KMS-11 (cell line): ENCODE measurements around the gene ARHGAP35.
"Not testable (repeated sequence)": the region's sequence is repeated elsewhere in the genome, so short reads cannot be mapped to it uniquely, and the experiment has no call there.

Experiments used
- H2AFZ ChIP-seq: fragments of 200-600 bp; sonication (generic); 2 replicates; pipeline ENCODE4 v1.6.1; 2016; ENCODE audit warnings: antibody characterized with exemption, mixed run types, low read depth
- H3K27ac ChIP-seq: fragments of 200-600 bp; sonication (generic); 2 replicates; pipeline ENCODE4 v1.6.1; 2016; ENCODE audit warnings: mild to moderate bottlenecking, mixed run types
- H3K27me3 ChIP-seq: fragments of 200-600 bp; sonication (generic); 2 replicates; pipeline ENCODE4 v1.6.1; 2017; ENCODE audit warnings: mild to moderate bottlenecking, low read depth, mixed run types, moderate library complexity; ENCODE audit not compliant: insufficient read depth
- H3K36me3 ChIP-seq: fragments of 200-600 bp; sonication (generic); 2 replicates; pipeline ENCODE4 v1.6.1; 2017; ENCODE audit warnings: mild to moderate bottlenecking, mixed run types; ENCODE audit not compliant: insufficient read depth
- H3K4me1 ChIP-seq: fragments of 200-600 bp; sonication (generic); 2 replicates; pipeline ENCODE4 v1.6.1; 2016; ENCODE audit warnings: mild to moderate bottlenecking, low read depth, mixed run types; ENCODE audit not compliant: poor library complexity, severe bottlenecking
- H3K4me2 ChIP-seq: fragments of 200-600 bp; sonication (generic); 2 replicates; pipeline ENCODE4 v1.7.0; 2016; ENCODE audit warnings: mild to moderate bottlenecking, mixed run types
- H3K4me3 ChIP-seq: fragments of 200-600 bp; sonication (generic); IDR thresholded peaks from 2 replicates; pipeline ENCODE4 v1.6.1; 2017; ENCODE audit warnings: low read depth, low read length, mixed read lengths; ENCODE audit not compliant: insufficient read depth
- H3K79me2 ChIP-seq: fragments of 200-600 bp; sonication (generic); 2 replicates; pipeline ENCODE4 v1.6.1; 2016; ENCODE audit warnings: low read depth, mixed run types; ENCODE audit not compliant: insufficient read depth
- H3K9ac ChIP-seq: fragments of 200-600 bp; sonication (generic); 2 replicates; pipeline ENCODE4 v1.6.1; 2016; ENCODE audit warnings: mild to moderate bottlenecking, mixed run types
- H4K20me1 ChIP-seq: fragments of 200-600 bp; sonication (generic); 2 replicates; pipeline ENCODE4 v1.6.1; 2016; ENCODE audit warnings: mild to moderate bottlenecking, mixed run types; ENCODE audit not compliant: insufficient read depth
- TF ChIP-seq, protein P1 (sequence below): fragments of 200-600 bp; sonication (generic); conservative IDR thresholded peaks from 2 replicates; pipeline ENCODE4 v1.6.1; 2017; ENCODE audit warnings: low read depth, mild to moderate bottlenecking, antibody characterized with exemption, low read length, moderate library complexity, mixed read lengths

ARHGAP35 gene

DNA sequence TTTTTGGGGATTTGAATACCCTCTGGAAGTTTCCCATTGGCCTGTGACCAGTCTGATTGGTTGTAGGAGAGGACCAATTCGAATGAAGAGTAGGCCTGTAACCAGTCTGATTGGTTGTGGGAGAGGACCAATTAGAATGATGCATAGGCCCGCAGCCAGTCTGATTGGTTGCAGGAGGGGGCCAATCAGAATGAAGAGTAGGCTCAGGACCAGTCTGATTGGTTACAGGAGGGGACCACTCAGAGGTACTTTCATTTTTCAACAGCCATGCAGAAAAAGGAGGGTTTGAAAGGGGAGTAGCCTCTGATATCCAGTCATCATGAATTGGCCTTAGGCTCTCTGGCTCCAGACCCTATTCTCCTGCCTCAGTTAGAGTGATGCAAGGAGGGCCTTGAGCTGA is 42.0 kb upstream of the ARHGAP35 start:
- H4K20me1 ChIP-seq: no peaks in the 10 kb centered on the region
- no peaks in the 10 kb centered on the region for H3K27me3 ChIP-seq
- TF ChIP-seq, protein P1, sequence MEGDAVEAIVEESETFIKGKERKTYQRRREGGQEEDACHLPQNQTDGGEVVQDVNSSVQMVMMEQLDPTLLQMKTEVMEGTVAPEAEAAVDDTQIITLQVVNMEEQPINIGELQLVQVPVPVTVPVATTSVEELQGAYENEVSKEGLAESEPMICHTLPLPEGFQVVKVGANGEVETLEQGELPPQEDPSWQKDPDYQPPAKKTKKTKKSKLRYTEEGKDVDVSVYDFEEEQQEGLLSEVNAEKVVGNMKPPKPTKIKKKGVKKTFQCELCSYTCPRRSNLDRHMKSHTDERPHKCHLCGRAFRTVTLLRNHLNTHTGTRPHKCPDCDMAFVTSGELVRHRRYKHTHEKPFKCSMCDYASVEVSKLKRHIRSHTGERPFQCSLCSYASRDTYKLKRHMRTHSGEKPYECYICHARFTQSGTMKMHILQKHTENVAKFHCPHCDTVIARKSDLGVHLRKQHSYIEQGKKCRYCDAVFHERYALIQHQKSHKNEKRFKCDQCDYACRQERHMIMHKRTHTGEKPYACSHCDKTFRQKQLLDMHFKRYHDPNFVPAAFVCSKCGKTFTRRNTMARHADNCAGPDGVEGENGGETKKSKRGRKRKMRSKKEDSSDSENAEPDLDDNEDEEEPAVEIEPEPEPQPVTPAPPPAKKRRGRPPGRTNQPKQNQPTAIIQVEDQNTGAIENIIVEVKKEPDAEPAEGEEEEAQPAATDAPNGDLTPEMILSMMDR: no peak
- H2AFZ ChIP-seq: no peak overlapping the region
- H3K9ac ChIP-seq: no peak overlapping the region
- no peak overlapping the region for H3K4me2 ChIP-seq
- no peaks in the 10 kb centered on the region for H3K4me1 ChIP-seq
- no peaks in the 10 kb centered on the region for H3K36me3 ChIP-seq
- H3K27ac ChIP-seq: no peak overlapping the region
- H3K79me2 ChIP-seq: no peaks in the 10 kb centered on the region
- no peak overlapping the region for H3K4me3 ChIP-seq

DNA sequence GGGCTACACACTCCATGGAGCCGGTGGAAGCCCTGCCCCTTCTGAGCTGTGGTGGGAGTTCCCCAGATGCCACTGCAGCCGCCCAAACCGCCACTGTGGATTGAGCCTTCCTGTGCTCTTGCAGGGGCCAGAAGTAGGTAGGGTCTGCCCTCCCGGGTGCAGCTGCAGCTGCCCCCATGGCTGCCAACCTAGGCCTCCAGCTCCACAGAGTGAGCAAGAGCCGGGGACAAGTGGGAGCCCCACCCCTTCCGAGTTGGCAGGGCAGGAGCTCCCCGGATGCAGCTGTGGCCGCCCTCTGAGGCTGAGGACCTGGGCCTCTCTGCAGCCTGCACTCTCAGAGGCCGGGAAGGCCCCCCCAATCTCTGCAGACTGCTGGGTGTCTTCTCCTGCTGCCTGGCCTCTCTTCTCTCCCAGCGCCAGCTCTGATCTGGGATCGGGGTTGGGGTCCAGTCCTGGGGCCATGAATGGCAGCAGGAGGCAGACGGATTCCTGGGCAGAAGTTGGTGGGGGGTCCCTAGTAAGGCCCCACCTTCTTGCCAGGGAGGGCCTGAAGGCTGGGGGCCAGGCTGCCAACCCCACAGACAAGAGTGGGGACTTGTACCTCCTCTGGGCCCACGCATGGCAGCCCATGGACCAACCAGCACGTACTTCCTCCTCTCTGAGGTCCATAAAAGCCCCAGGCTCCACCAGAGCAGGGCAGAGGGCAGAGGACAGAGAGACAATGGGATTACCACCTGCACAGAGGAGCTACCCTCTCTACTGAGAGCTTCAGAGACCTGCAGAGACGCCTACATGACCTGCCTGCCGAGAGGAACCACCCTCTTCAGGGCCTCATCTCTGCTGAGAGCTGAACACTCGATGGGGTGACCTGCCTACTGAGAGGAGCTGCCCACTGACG is 39.0 kb upstream of the ARHGAP35 start:
- TF ChIP-seq, protein P1: no peak
- H3K9ac ChIP-seq: no peak overlapping the region
- no peaks in the 10 kb centered on the region for H3K79me2 ChIP-seq
- no peaks in the 10 kb centered on the region for H4K20me1 ChIP-seq
- H3K4me3 ChIP-seq: no peak overlapping the region
- H3K4me1 ChIP-seq: no peaks in the 10 kb centered on the region
- H2AFZ ChIP-seq: no peak overlapping the region
- H3K36me3 ChIP-seq: no peaks in the 10 kb centered on the region
- H3K27me3 ChIP-seq: no peaks in the 10 kb centered on the region
- H3K27ac ChIP-seq: no peak overlapping the region
- H3K4me2 ChIP-seq: no peak overlapping the region

DNA sequence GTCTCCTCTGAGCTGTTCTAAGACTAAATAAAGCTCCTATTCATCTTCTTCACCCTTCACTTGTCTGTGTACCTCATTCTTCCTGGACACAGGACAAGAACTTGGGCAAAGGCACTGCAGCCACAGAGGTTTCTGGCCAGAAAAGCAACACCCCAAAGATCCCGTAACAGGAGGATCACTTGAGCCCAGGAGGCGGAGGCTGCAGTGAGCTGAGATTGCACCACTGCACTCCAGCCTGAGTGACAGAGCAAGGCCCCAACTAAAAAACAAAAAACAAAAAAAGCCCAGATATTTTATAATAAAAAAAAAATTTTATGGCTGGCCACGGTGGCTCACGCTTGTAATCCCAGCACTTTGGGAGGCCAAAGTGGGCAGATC is 38.4 kb upstream of the ARHGAP35 start:
- H3K27ac ChIP-seq, H4K20me1 ChIP-seq, H3K79me2 ChIP-seq, H3K9ac ChIP-seq, H3K4me2 ChIP-seq, H3K36me3 ChIP-seq, H3K4me1 ChIP-seq, H2AFZ ChIP-seq, H3K27me3 ChIP-seq, H3K4me3 ChIP-seq: not testable (repeated sequence)

DNA sequence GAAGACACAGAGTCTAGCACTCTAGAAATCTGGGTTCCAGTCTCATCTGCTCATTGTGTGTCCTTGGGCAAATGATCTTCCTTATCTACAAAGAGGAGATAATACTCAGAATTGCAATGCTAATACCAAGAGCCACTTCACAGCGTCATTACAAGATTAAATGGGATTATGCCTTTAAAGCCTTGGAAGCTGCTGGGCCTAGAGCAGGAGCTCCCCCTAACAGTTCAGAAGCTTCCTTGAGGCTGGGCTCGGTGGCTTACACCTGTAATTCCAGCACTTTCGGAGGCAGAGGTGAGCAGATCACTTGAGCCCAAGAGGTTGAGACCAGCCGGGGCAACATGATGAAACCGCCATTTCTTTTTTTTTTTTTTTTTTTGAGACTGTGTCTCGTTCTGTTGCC is 37.7 kb upstream of the ARHGAP35 start:
- H3K27me3 ChIP-seq: no peaks in the 10 kb centered on the region
- H3K36me3 ChIP-seq: no peaks in the 10 kb centered on the region
- H3K9ac ChIP-seq: no peak overlapping the region

More for the DNA sequence above, 37.7 kb upstream of the ARHGAP35 start:
- TF ChIP-seq, protein P1: no peak
- Histone ChIP-seq H3K4me2 (no peak overlapping the region), H2AFZ (no peak overlapping the region), H3K79me2 (no peaks in the 10 kb centered on the region), H3K27ac (no peak overlapping the region), H4K20me1 (no peaks in the 10 kb centered on the region), H3K4me1 (no peaks in the 10 kb centered on the region), H3K4me3 (no peak overlapping the region)
